Astrocyte (in vitro differentiated cells and primary cell): Measurements from ENCODE around the gene CYP4F12. TPM values are rescaled to one million over a fixed set of nuclear protein-coding genes. Genes with fewer than 3 reads are reported as not detected.
"Not testable (repeated sequence)": the region's sequence is repeated elsewhere in the genome, so short reads cannot be mapped to it uniquely, and the experiment has no call there.

Source experiments
- DNase-seq: peaks from one replicate; pipeline ENCODE4 v3.0.0-alpha.2; 2010; ENCODE audit warnings: low read depth
- FAIRE-seq: peaks from 2 replicates; lab custom pipeline; 2011; peaks lifted over from hg19 to GRCh38; lab: Jason Lieb, UNC
- H2AFZ ChIP-seq: 2 replicates; pipeline ENCODE4 v1.6.0; 2012; ENCODE audit warnings: low read depth, low read length, inconsistent platforms
- H3K27ac ChIP-seq: 2 replicates; pipeline ENCODE4 v1.5.1; 2011; ENCODE audit warnings: low read depth, low read length, inconsistent platforms
- H3K27me3 ChIP-seq: 2 replicates; pipeline ENCODE4 v1.6.0; 2011; ENCODE audit warnings: low read length, inconsistent platforms; ENCODE audit not compliant: insufficient read depth
- H3K36me3 ChIP-seq: 2 replicates; pipeline ENCODE4 v1.5.1; 2011; ENCODE audit warnings: low read length, inconsistent platforms; ENCODE audit not compliant: insufficient read depth
- H3K4me1 ChIP-seq: 2 replicates; pipeline ENCODE4 v1.5.1; 2011; ENCODE audit warnings: low read length, inconsistent platforms; ENCODE audit not compliant: insufficient read depth
- H3K4me2 ChIP-seq: 2 replicates; pipeline ENCODE4 v1.6.0; 2012; ENCODE audit warnings: low read length, inconsistent platforms
- H3K4me3 ChIP-seq: 2 replicates; pipeline ENCODE4 v1.5.1; 2011; ENCODE audit warnings: low read depth, mild to moderate bottlenecking, low read length, inconsistent platforms; ENCODE audit not compliant: insufficient read depth
- H3K79me2 ChIP-seq: 2 replicates; pipeline ENCODE4 v1.6.0; 2012; ENCODE audit warnings: mild to moderate bottlenecking, low read length, inconsistent platforms; ENCODE audit not compliant: insufficient read depth
- H3K9ac ChIP-seq: 2 replicates; pipeline ENCODE4 v1.6.0; 2012; ENCODE audit warnings: mild to moderate bottlenecking, low read length, inconsistent platforms
- H3K9me3 ChIP-seq: 2 replicates; pipeline ENCODE4 v1.5.1; 2012; ENCODE audit warnings: low read depth, mild to moderate bottlenecking, low read length, inconsistent platforms; ENCODE audit not compliant: insufficient read depth
- H4K20me1 ChIP-seq: 2 replicates; pipeline ENCODE4 v1.6.0; 2012; ENCODE audit warnings: low read length, inconsistent platforms; ENCODE audit not compliant: insufficient read depth
- H3K27ac Mint-ChIP-seq: one replicate; pipeline ENCODE4 v1.8.0; 2021; ENCODE audit warnings: mild to moderate bottlenecking, mixed read lengths; ENCODE audit not compliant: unreplicated experiment
- H3K27me3 Mint-ChIP-seq: one replicate; pipeline ENCODE4 v1.8.0; 2021; ENCODE audit warnings: low read depth, mixed read lengths; ENCODE audit not compliant: unreplicated experiment
- H3K36me3 Mint-ChIP-seq: one replicate; pipeline ENCODE4 v1.8.0; 2021; ENCODE audit warnings: low read depth, mixed read lengths; ENCODE audit not compliant: unreplicated experiment
- H3K4me1 Mint-ChIP-seq: one replicate; pipeline ENCODE4 v1.8.0; 2021; ENCODE audit warnings: low read depth, mixed read lengths; ENCODE audit not compliant: unreplicated experiment
- H3K4me3 Mint-ChIP-seq: one replicate; pipeline ENCODE4 v1.8.0; 2021; ENCODE audit warnings: mild to moderate bottlenecking, moderate library complexity, mixed read lengths; ENCODE audit not compliant: unreplicated experiment
- H3K9me3 Mint-ChIP-seq: one replicate; pipeline ENCODE4 v1.8.0; 2021; ENCODE audit warnings: mild to moderate bottlenecking, mixed read lengths; ENCODE audit not compliant: unreplicated experiment
- EZH2 ChIP-seq: IDR thresholded peaks from 2 replicates; pipeline ENCODE4 v1.6.1; 2012; ENCODE audit warnings: mild to moderate bottlenecking, low read length, inconsistent platforms; ENCODE audit not compliant: insufficient read depth
- total RNA-seq: library from RNA; stranded (reverse); gene quantifications from 2 replicates; pipeline ENCODE4 v1.2.1, GENCODE V29; 2021
- TF ChIP-seq, protein P1 (sequence below): IDR thresholded peaks from 2 replicates; pipeline ENCODE4 v1.5.1; 2011; ENCODE audit warnings: low read depth, mild to moderate bottlenecking, inconsistent platforms, low read length, moderate library complexity; ENCODE audit not compliant: insufficient read depth

The CYP4F12 gene
- total RNA-seq, 1 donor from 2014 or later, result not detected

DNA sequence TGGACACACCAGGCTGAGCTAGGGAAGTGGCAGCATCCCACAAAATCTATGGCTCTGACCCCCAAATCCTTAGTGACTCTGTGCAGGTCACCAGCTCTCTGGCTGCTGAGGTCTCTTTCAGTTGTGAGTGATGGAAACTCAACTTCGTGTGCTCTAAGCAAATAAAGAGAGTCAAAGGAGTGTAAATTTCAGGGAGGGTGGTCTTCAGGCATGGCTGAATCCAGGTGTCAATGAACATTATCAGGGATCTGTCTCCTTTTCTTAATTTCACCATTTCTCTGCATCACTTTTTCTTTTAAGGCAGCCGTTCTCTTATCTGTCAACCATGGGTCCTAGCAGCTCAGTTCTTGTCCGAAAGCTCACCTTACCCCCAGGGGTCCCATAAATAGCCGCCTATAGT, 6.2 kb downstream of the CYP4F12 start:
- H3K4me3 Mint-ChIP-seq, result no peak overlapping the region
- Histone ChIP-seq H3K36me3 (no peaks in the 10 kb centered on the region), H4K20me1 (no peaks in the 10 kb centered on the region), H3K9ac (no peak overlapping the region), H3K9me3 (peaks cover 13% of the 10 kb centered on the region), H3K4me1 (no peaks in the 10 kb centered on the region), H3K27me3 (no peaks in the 10 kb centered on the region), H3K4me3 (no peak overlapping the region), H3K79me2 (no peaks in the 10 kb centered on the region), H2AFZ (no peak overlapping the region), H3K27ac (no peak overlapping the region), H3K4me2 (no peak overlapping the region)
- no peaks in the 10 kb centered on the region for H3K4me1 Mint-ChIP-seq
- H3K9me3 Mint-ChIP-seq, result peaks cover 33% of the 10 kb centered on the region
- TF ChIP-seq, protein P1, sequence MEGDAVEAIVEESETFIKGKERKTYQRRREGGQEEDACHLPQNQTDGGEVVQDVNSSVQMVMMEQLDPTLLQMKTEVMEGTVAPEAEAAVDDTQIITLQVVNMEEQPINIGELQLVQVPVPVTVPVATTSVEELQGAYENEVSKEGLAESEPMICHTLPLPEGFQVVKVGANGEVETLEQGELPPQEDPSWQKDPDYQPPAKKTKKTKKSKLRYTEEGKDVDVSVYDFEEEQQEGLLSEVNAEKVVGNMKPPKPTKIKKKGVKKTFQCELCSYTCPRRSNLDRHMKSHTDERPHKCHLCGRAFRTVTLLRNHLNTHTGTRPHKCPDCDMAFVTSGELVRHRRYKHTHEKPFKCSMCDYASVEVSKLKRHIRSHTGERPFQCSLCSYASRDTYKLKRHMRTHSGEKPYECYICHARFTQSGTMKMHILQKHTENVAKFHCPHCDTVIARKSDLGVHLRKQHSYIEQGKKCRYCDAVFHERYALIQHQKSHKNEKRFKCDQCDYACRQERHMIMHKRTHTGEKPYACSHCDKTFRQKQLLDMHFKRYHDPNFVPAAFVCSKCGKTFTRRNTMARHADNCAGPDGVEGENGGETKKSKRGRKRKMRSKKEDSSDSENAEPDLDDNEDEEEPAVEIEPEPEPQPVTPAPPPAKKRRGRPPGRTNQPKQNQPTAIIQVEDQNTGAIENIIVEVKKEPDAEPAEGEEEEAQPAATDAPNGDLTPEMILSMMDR, result no peak
- no peak for TF ChIP-seq EZH2
- no peak overlapping the region for H3K27ac Mint-ChIP-seq
- DNase-seq (no peak), FAIRE-seq (no peak)
- H3K27me3 Mint-ChIP-seq, result no peaks in the 10 kb centered on the region
- H3K36me3 Mint-ChIP-seq, result no peaks in the 10 kb centered on the region

DNA sequence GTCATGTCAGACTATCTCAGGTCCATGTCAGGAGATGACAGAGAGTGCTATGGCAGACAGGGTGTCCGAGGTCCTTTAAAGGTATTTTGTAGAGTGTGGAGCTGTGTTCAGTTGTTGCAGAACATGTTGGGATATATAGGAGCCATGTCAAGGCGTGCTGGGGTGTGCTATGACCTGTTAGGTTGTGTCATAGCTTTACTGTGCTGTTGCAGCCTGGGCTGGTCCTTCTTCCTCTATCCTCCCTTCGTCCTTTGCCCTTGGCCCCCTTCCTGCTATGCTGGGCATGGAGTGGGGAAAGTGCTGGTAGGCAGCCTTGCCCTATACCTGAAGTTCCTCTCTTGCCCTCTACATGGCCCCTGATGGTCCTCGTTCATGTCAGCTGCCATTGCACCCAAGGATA, 7.0 kb downstream of the CYP4F12 start:
- not testable (repeated sequence) for H3K4me1 Mint-ChIP-seq, DNase-seq, H3K4me1 ChIP-seq, H3K27ac Mint-ChIP-seq, H3K27ac ChIP-seq, H3K4me3 ChIP-seq, FAIRE-seq, H3K79me2 ChIP-seq, H2AFZ ChIP-seq, H3K4me3 Mint-ChIP-seq, H3K27me3 Mint-ChIP-seq, H3K36me3 ChIP-seq, H4K20me1 ChIP-seq, H3K9ac ChIP-seq, H3K36me3 Mint-ChIP-seq, H3K27me3 ChIP-seq, H3K4me2 ChIP-seq
- peaks cover 13% of the 10 kb centered on the region for H3K9me3 ChIP-seq
- peaks cover 34% of the 10 kb centered on the region for H3K9me3 Mint-ChIP-seq

DNA sequence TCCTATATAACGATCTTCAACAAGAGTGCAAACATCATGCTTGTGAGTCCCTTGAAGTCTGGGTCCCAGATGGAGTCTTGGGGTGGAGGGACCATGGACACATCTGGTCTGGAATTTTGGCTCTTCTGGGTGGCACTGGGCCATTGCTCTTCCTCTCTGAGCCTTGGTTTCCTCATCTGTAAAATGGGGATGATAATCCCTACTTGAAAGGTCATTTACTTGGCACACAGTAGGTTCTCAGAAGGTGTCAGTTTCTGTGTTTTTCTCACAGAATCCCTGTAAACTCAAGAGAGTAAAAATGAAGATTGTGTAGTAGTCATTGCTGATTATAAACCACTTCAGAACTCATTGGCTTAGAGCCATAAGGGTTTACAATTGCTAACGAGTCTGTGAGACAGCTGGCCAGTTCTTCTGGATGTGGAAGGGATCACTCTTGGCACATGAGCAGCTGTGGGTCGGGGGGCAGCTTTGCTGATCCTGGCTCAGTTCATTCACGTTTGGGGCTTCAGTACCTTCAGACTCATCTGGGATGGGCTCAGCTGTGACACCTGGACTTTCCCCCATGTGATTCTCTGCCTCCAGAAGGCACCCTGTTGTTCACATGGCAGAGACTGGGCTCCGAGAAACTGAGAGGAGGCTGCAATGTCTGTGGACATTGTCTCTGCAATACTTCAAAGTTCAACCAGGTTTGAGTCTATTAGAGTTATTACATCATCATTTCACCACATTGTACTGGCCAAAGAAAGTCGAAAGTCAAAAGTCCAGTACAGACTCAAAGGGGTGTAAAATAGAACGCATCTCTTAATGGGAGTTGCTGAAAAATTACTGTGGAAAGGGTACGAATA, 7.8 kb downstream of the CYP4F12 start:
- Histone ChIP-seq H3K27me3 (no peaks in the 10 kb centered on the region), H3K79me2 (no peaks in the 10 kb centered on the region), H2AFZ (no peak overlapping the region), H3K4me2 (no peak overlapping the region), H3K36me3 (no peaks in the 10 kb centered on the region), H3K27ac (no peak overlapping the region), H3K9ac (no peak overlapping the region), H3K9me3 (peaks cover 13% of the 10 kb centered on the region), H4K20me1 (no peaks in the 10 kb centered on the region), H3K4me3 (no peak overlapping the region), H3K4me1 (no peaks in the 10 kb centered on the region)
- no peak overlapping the region for H3K27ac Mint-ChIP-seq
- no peaks in the 10 kb centered on the region for H3K4me1 Mint-ChIP-seq
- FAIRE-seq (no peak), DNase-seq (no peak)
- H3K9me3 Mint-ChIP-seq, result peaks cover 31% of the 10 kb centered on the region
- no peak overlapping the region for H3K4me3 Mint-ChIP-seq
- H3K27me3 Mint-ChIP-seq, result no peaks in the 10 kb centered on the region
- no peaks in the 10 kb centered on the region for H3K36me3 Mint-ChIP-seq
- TF ChIP-seq EZH2, result no peak
- TF ChIP-seq, protein P1, result no peak
